ENCODE measurements around the gene SLC7A8. TPM values are rescaled to one million over a fixed set of nuclear protein-coding genes. Genes with fewer than 3 reads are reported as not detected.

The SLC7A8 gene
- total RNA-seq, 1 experiment from 2014 or later: 77.9 TPM

DNA sequence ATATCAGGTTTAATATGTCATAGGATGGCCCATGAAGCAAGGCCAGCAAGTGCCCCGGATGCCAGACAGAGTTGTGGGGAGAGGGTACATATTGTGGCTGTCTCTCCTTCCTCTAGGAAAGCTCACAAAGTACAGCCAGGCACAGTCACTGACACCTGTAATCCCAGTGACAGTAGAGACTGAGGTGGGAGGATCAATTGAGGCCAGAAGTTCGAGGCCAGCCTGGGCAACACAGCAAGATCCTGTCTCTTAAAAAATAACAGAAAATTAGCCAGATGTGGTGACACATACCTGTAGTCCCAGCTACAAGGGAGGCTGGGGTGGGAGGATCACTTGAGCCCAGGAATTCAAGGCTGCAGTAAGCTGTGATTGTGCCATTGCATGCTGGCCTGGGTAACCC is 32.1 kb downstream of the SLC7A8 start:
- no peak overlapping the region for H4K91ac ChIP-seq (ENCODE audit: insufficient read length, low read depth, low read length)
- no peak overlapping the region for H2BK120ac ChIP-seq (ENCODE audit: low read depth, low read length, poor library complexity, severe bottlenecking)
- no peak overlapping the region for H2BK20ac ChIP-seq (ENCODE audit: low read depth, low read length, poor library complexity, severe bottlenecking)
- no peaks in the 10 kb centered on the region for H4K20me1 ChIP-seq (ENCODE audit: control insufficient read depth, insufficient read depth, insufficient read length)
- H3K4me1 Mint-ChIP-seq: peaks cover 16 to 33% of the 10 kb centered on the region in 2 experiments
- peaks cover 0 to 2% of the 10 kb centered on the region in 2 experiments; a peak in 2 of 5 replicates for H3K9me3 Mint-ChIP-seq
- TF ChIP-seq, protein P1, sequence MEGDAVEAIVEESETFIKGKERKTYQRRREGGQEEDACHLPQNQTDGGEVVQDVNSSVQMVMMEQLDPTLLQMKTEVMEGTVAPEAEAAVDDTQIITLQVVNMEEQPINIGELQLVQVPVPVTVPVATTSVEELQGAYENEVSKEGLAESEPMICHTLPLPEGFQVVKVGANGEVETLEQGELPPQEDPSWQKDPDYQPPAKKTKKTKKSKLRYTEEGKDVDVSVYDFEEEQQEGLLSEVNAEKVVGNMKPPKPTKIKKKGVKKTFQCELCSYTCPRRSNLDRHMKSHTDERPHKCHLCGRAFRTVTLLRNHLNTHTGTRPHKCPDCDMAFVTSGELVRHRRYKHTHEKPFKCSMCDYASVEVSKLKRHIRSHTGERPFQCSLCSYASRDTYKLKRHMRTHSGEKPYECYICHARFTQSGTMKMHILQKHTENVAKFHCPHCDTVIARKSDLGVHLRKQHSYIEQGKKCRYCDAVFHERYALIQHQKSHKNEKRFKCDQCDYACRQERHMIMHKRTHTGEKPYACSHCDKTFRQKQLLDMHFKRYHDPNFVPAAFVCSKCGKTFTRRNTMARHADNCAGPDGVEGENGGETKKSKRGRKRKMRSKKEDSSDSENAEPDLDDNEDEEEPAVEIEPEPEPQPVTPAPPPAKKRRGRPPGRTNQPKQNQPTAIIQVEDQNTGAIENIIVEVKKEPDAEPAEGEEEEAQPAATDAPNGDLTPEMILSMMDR (conservative IDR thresholded peaks at IDR 0.05): no peak
- H3K4me1 ChIP-seq (ENCODE audit: insufficient read depth, low read length): peaks cover 3% of the 10 kb centered on the region; the same call in 1 of the 2 replicates
- H3K9me3 ChIP-seq (ENCODE audit: control insufficient read depth, low read depth, low read length): no peaks in the 10 kb centered on the region
- no peak overlapping the region for H3K27ac ChIP-seq (ENCODE audit: insufficient read length, low read depth, low read length)
- H2AFZ ChIP-seq (ENCODE audit: low read length): no peak overlapping the region
- WGBS (ENCODE audit: extremely low coverage, insufficient read length, low lambda C conversion rate): no CpG with 5 or more reads among the region's 2 CpGs
- H3K14ac ChIP-seq (ENCODE audit: insufficient read depth, low read length): no peak overlapping the region
- no peak overlapping the region for H3T11ph ChIP-seq (ENCODE audit: low read length)
- H4K8ac ChIP-seq (replicated peaks; ENCODE audit: insufficient read length, low read depth, low read length): no peak overlapping the region
- no peak overlapping the region for H3K4ac ChIP-seq (ENCODE audit: low read depth, low read length)
- no peak overlapping the region for H2BK12ac ChIP-seq (ENCODE audit: insufficient read length, low read depth, low read length)
- H3K27me3 ChIP-seq (ENCODE audit: insufficient read depth, low read length): no peaks in the 10 kb centered on the region
- no peaks in the 10 kb centered on the region for H3K23me2 ChIP-seq (ENCODE audit: insufficient read length, low read depth, low read length, poor library complexity, severe bottlenecking)
- no peak overlapping the region for H3K18ac ChIP-seq (ENCODE audit: insufficient read length, low read depth, low read length)
- H2BK15ac ChIP-seq (ENCODE audit: low read depth, low read length): no peak overlapping the region
- no peaks in the 10 kb centered on the region; the same call in 1 of the 2 replicates for H3K27me3 Mint-ChIP-seq (ENCODE audit: low read depth)
- no peak overlapping the region for H3K4me2 ChIP-seq (ENCODE audit: insufficient read depth, insufficient read length, low read length)
- H3K4me3 Mint-ChIP-seq: no peak overlapping the region
- H3K27ac Mint-ChIP-seq: no peak overlapping the region; a peak in 1 of 7 replicates
- peaks cover 34 to 38% (median 38%) of the 10 kb centered on the region in 3 experiments for H3K36me3 Mint-ChIP-seq (ENCODE audit: insufficient read depth in 1 of 3, low read depth in 3 of 3)
- no peak overlapping the region for H3K56ac ChIP-seq (ENCODE audit: insufficient read length, low read depth, low read length)
- H3K23ac ChIP-seq (ENCODE audit: insufficient read length, low read depth, low read length): no peak overlapping the region
- H2BK5ac ChIP-seq (ENCODE audit: insufficient read length, low read length): no peak overlapping the region
- no peak overlapping the region for H4K5ac ChIP-seq (ENCODE audit: insufficient read length, low read depth, low read length)
- no peak for DNase-seq
- no peak overlapping the region for H2AK5ac ChIP-seq (ENCODE audit: insufficient read length, low read length)
- no peaks in the 10 kb centered on the region for H3K79me1 ChIP-seq (ENCODE audit: insufficient read depth, low read depth, low read length, poor library complexity, severe bottlenecking)
- H3K9ac ChIP-seq (ENCODE audit: extremely low read depth, insufficient read length, low read length): no peak overlapping the region
- H3K79me2 ChIP-seq (ENCODE audit: insufficient read depth, low read length): no peaks in the 10 kb centered on the region; the same call in 1 of the 2 replicates

Data from H9 (cell line).